OCI-LY1 (cell line): ENCODE data around the gene CALB2.

ENCODE experiments used
- H2AFZ ChIP-seq: fragments of 200-600 bp; sonication (generic), shearing (Covaris generic); 2 replicates; pipeline ENCODE4 v1.6.0; 2014; ENCODE audit warnings: antibody characterized with exemption, mild to moderate bottlenecking, low read length
- H3F3A ChIP-seq: fragments of 200-600 bp; sonication (generic), shearing (Covaris generic); 2 replicates; pipeline ENCODE4 v1.6.0; 2014; ENCODE audit warnings: mild to moderate bottlenecking, antibody characterized with exemption, low read length, moderate library complexity; ENCODE audit not compliant: insufficient read depth
- H3K27ac ChIP-seq: fragments of 200-600 bp; sonication (generic); 2 replicates; pipeline ENCODE4 v1.5.1; 2014; ENCODE audit warnings: low read length, mixed run types, mild to moderate bottlenecking, low read depth; ENCODE audit not compliant: poor library complexity, severe bottlenecking
- H3K27me3 ChIP-seq: fragments of 200-600 bp; sonication (generic); 2 replicates; pipeline ENCODE4 v1.6.0; 2014; ENCODE audit warnings: antibody characterized with exemption, mild to moderate bottlenecking, low read length, moderate library complexity; ENCODE audit not compliant: insufficient read depth
- H3K36me3 ChIP-seq: fragments of 200-600 bp; sonication (generic); 2 replicates; pipeline ENCODE4 v1.6.1; 2014; ENCODE audit warnings: mild to moderate bottlenecking, antibody characterized with exemption, low read length, moderate library complexity, mixed read lengths; ENCODE audit not compliant: insufficient read depth
- H3K4me1 ChIP-seq: fragments of 200-600 bp; sonication (generic); 2 replicates; pipeline ENCODE4 v1.5.1; 2014; ENCODE audit warnings: mild to moderate bottlenecking, low read length, moderate library complexity; ENCODE audit not compliant: insufficient read depth, severe bottlenecking
- H3K4me2 ChIP-seq: fragments of 200-600 bp; sonication (generic), shearing (Covaris generic); 2 replicates; pipeline ENCODE4 v1.6.1; 2014; ENCODE audit warnings: low read length
- H3K4me3 ChIP-seq: fragments of 200-600 bp; sonication (generic); 2 replicates; pipeline ENCODE4 v1.5.1; 2014; ENCODE audit warnings: low read length, low read depth, mild to moderate bottlenecking, mixed read lengths; ENCODE audit not compliant: poor library complexity, severe bottlenecking
- H3K79me2 ChIP-seq: fragments of 200-600 bp; shearing (Covaris generic); 2 replicates; pipeline ENCODE4 v1.6.1; 2016; ENCODE audit warnings: mixed run types, low read length, mixed read lengths; ENCODE audit not compliant: insufficient read depth
- H3K9ac ChIP-seq: fragments of 200-600 bp; sonication (generic), shearing (Covaris generic); 2 replicates; pipeline ENCODE4 v1.6.1; 2014; ENCODE audit warnings: mild to moderate bottlenecking, low read length, mixed read lengths
- H3K9me2 ChIP-seq: fragments of 200-600 bp; sonication (generic), shearing (Covaris generic); 2 replicates; pipeline ENCODE4 v1.6.1; 2014; ENCODE audit warnings: low read depth, mild to moderate bottlenecking, low read length, mixed read lengths
- H3K9me3 ChIP-seq: fragments of 200-600 bp; shearing (Covaris generic); 2 replicates; pipeline ENCODE4 v1.6.1; 2014; ENCODE audit warnings: low read length, mixed read lengths
- H4K20me1 ChIP-seq: fragments of 200-600 bp; sonication (generic), shearing (Covaris generic); 2 replicates; pipeline ENCODE4 v1.6.0; 2016; ENCODE audit warnings: mild to moderate bottlenecking, low read length; ENCODE audit not compliant: insufficient read depth
- EZH2 ChIP-seq: fragments of 200-600 bp; sonication (generic), shearing (Covaris generic); IDR thresholded peaks from 2 replicates; pipeline ENCODE4 v1.8.0; 2017; ENCODE audit warnings: borderline replicate concordance, mixed run types, mild to moderate bottlenecking, antibody characterized with exemption, low read length, moderate library complexity, mixed read lengths
- TF ChIP-seq, protein P1 (sequence below): fragments of 200-600 bp; sonication (generic), shearing (Covaris generic); IDR thresholded peaks from 2 replicates; pipeline ENCODE4 v1.5.1; 2017; ENCODE audit warnings: mild to moderate bottlenecking, antibody characterized with exemption, low read length, moderate library complexity, mixed read lengths

Gene CALB2

DNA sequence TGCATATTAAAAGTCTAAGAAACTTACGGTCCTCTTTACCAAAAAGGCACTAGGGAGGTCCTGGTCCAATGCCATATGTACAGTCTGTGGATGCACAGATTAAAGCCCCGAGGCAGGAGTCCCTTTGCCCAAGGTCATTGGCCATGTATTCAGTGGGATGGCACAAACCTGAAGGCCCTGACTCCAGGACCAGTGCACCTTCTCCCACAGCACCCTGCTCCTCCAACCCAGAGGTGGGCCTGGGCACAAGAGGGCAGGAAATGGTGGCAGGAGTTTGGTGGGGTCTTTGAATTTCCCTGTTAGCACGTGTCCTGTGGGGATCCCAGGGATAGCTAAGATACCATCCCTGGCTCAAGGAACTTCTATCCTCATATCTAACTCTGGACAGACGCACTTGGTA lies 54.8 kb downstream of the CALB2 start:
- TF ChIP-seq EZH2: no peak
- TF ChIP-seq, protein P1, sequence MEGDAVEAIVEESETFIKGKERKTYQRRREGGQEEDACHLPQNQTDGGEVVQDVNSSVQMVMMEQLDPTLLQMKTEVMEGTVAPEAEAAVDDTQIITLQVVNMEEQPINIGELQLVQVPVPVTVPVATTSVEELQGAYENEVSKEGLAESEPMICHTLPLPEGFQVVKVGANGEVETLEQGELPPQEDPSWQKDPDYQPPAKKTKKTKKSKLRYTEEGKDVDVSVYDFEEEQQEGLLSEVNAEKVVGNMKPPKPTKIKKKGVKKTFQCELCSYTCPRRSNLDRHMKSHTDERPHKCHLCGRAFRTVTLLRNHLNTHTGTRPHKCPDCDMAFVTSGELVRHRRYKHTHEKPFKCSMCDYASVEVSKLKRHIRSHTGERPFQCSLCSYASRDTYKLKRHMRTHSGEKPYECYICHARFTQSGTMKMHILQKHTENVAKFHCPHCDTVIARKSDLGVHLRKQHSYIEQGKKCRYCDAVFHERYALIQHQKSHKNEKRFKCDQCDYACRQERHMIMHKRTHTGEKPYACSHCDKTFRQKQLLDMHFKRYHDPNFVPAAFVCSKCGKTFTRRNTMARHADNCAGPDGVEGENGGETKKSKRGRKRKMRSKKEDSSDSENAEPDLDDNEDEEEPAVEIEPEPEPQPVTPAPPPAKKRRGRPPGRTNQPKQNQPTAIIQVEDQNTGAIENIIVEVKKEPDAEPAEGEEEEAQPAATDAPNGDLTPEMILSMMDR: no peak
- Histone ChIP-seq H3K4me2 (no peak overlapping the region), H4K20me1 (no peaks in the 10 kb centered on the region), H3K27me3 (no peaks in the 10 kb centered on the region), H3F3A (no peaks in the 10 kb centered on the region), H3K27ac (no peak overlapping the region), H2AFZ (no peak overlapping the region), H3K9ac (no peak overlapping the region), H3K36me3 (no peaks in the 10 kb centered on the region), H3K79me2 (no peaks in the 10 kb centered on the region), H3K4me1 (no peaks in the 10 kb centered on the region), H3K9me2 (no peaks in the 10 kb centered on the region), H3K4me3 (no peak overlapping the region), H3K9me3 (no peaks in the 10 kb centered on the region)

DNA sequence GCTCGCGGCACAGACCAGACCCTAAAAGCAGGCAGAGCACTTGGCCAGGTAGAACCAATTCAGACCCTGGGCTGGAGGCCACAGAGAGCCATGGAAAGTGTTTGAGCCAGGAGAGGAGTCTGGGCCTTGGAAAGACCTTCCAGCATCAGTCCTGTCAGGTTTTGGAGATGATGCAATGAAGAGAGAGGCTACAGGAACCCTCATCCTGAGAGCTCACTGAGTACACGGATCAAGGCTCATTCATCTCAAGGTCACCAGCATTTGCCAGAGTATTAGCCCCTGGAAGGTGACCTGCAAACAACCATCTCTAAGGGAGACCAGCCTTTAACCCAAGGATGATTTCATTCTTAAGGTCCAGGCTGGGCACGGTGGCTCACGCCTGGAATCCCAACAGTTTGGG lies 55.5 kb downstream of the CALB2 start:
- no peak overlapping the region for H3K4me2 ChIP-seq

DNA sequence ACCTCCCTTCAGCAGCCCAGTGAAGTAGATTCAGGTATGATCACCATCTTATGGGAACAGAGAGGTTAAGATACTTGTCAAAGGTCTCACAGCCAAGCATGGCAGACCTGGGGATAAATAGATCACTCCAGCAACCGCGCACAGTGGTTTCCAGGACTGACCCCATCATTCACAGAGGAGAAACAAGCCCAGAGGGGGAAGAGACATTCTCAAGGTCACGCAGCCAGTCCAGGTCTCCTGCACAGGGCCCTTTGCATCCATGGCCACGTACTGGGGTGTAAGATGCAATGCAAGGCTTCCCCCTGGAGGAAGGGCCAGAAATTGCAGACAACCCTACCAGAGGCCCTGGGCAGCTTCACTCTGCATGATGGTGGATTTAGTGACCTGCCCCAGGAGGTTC lies 63.4 kb downstream of the CALB2 start:
- Histone ChIP-seq H3K4me3 (no peak overlapping the region), H3K9ac (no peak overlapping the region), H3K27me3 (peaks cover 8% of the 10 kb centered on the region), H2AFZ (no peak overlapping the region), H4K20me1 (no peaks in the 10 kb centered on the region), H3K4me1 (no peaks in the 10 kb centered on the region), H3K27ac (no peak overlapping the region), H3K36me3 (no peaks in the 10 kb centered on the region), H3F3A (no peaks in the 10 kb centered on the region), H3K9me2 (no peaks in the 10 kb centered on the region), H3K79me2 (no peaks in the 10 kb centered on the region), H3K9me3 (no peaks in the 10 kb centered on the region), H3K4me2 (no peak overlapping the region)
- TF ChIP-seq EZH2: no peak
- TF ChIP-seq, protein P1: peak; percentile 60

More for the DNA sequence above, 55.5 kb downstream of the CALB2 start:
- TF ChIP-seq, protein P1: no peak
- no peak for TF ChIP-seq EZH2
- Histone ChIP-seq H3K9ac (no peak overlapping the region), H3K9me2 (no peaks in the 10 kb centered on the region), H3K4me1 (no peaks in the 10 kb centered on the region), H4K20me1 (no peaks in the 10 kb centered on the region), H3K79me2 (no peaks in the 10 kb centered on the region), H3K27ac (no peak overlapping the region), H2AFZ (no peak overlapping the region), H3K27me3 (no peaks in the 10 kb centered on the region), H3F3A (no peaks in the 10 kb centered on the region), H3K9me3 (no peaks in the 10 kb centered on the region), H3K36me3 (no peaks in the 10 kb centered on the region), H3K4me3 (no peak overlapping the region)
